Stimulated activated CD4-positive, alpha-beta T cell treated with anti-CD3 and anti-CD28 coated beads, Interleukin-15, amount 100 ng/mL, for 24 hours (primary cell): ENCODE results near the gene ANKEF1.
A peak's percentile ranks its signal among the peaks of the same experiment; 100 is the strongest.

Source experiments
- DNase-seq: peaks from one replicate; pipeline ENCODE4 v3.0.0-alpha.2; 2020

The ANKEF1 gene

GRCh38 chr20:10090588-10091166 is 55.9 kb downstream of the ANKEF1 start:
- peak; percentile 27 for DNase-seq

GRCh38 chr20:10093087-10093591 is 58.4 kb downstream of the ANKEF1 start:
- no peak for DNase-seq

GRCh38 chr20:10094566-10095173 is 59.9 kb downstream of the ANKEF1 start:
- DNase-seq, result no peak

- no peak for DNase-seq
Observed at GRCh38 chr20:10096790-10097189, 62.0 kb downstream of the ANKEF1 start.

DNA sequence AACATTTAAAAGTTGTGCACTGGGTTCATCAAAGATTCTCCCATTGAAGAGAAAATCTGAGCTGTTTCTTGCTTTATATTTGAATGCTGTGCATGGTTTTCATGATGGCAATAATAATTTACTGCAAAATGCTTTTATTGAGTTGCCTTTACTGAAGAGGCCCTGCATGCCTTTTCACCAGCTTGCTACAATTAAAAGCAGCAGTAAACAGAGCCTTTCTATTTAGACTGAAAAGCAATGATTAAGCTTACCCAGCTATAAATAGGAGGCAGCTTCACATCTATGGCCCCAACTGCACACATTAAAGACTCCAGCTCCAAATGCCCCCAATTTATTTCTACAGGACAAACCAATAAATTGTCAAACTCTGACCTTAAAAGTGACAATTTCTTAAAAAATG is 70.3 kb downstream of the ANKEF1 start:
- DNase-seq, result no peak
